OCI-LY7 (cell line): ENCODE data around the gene TSPAN9.

Source experiments
- EZH2phosphoT487 ChIP-seq: fragments of 200-600 bp; sonication (generic); IDR thresholded peaks from 2 replicates; pipeline ENCODE4 v1.6.1; 2018; ENCODE audit warnings: low read depth, borderline replicate concordance, mild to moderate bottlenecking, mixed run types, antibody characterized with exemption, low read length, moderate library complexity, mixed read lengths
- TF ChIP-seq, protein P1 (sequence below): fragments of 200-600 bp; sonication (generic); conservative IDR thresholded peaks from 2 replicates; pipeline ENCODE4 v1.5.1; 2014; ENCODE audit warnings: mild to moderate bottlenecking, antibody characterized with exemption, low read length, moderate library complexity, mixed read lengths

DNA sequence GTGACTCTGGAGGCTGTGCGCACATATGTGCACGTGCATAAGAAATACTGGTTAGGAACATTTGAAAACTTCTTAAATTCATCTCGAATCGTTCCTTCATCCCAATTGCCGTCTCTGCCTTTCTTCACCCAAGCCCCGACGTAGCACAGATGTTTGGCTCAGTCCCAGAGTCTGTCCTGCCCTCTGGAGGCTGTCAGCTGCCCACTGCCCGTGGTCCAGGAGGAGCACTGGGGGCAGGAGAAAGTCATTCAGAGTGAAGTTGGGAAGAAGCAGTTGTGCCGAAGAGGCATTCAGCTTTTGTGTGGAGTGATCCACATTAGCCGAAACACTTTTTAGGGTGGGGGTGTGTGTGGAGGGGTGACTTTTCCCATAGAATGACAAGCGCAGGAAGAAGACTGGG is 124.9 kb downstream of the TSPAN9 start:
- TF ChIP-seq, protein P1, sequence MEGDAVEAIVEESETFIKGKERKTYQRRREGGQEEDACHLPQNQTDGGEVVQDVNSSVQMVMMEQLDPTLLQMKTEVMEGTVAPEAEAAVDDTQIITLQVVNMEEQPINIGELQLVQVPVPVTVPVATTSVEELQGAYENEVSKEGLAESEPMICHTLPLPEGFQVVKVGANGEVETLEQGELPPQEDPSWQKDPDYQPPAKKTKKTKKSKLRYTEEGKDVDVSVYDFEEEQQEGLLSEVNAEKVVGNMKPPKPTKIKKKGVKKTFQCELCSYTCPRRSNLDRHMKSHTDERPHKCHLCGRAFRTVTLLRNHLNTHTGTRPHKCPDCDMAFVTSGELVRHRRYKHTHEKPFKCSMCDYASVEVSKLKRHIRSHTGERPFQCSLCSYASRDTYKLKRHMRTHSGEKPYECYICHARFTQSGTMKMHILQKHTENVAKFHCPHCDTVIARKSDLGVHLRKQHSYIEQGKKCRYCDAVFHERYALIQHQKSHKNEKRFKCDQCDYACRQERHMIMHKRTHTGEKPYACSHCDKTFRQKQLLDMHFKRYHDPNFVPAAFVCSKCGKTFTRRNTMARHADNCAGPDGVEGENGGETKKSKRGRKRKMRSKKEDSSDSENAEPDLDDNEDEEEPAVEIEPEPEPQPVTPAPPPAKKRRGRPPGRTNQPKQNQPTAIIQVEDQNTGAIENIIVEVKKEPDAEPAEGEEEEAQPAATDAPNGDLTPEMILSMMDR: no peak
- no peak for TF ChIP-seq EZH2phosphoT487
